ENCODE measurements around the gene MYO1E.
A peak's percentile ranks its signal among the peaks of the same experiment; 100 is the strongest.
"Not testable (repeated sequence)": the region's sequence is repeated elsewhere in the genome, so short reads cannot be mapped to it uniquely, and the experiment has no call there.

MYO1E gene

DNA sequence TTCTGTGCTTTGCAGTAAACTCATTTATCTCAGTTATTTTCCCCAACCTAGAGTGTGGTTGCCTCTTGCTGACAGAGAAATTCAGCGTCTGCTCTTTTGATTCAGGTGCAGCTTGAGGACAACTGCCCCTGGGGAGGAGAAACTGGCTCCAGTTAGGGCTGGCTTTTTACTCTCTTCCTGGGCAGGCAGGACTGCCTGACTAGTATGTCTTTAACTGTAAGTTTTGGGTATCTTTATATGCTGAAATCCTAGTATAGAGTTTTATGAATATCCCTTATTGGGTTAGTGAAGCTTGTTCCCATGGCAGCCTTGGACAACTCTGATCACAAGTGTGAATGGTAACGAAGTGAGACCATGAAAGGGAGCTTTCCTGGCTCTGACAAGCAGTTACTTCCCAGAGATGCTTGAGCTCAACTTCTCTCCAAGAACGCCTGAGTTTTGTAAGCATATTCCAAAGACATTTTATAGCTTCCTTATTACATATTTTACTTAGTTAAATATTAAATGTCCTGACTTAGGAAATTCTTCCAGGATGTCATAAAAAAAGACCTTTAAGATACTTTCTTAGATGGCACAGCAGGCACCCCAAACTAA lies 240.6 kb downstream of the MYO1E start:
- in situ Hi-C loops (cut with HindIII; ENCODE audit: low pct_unique_long_range_greater_than_20kb, low sequenced_read_pairs) = no loop called here
- TF ChIP-seq JUND (IDR thresholded peaks at IDR 0.05; ENCODE audit: low read depth) = no peak

DNA sequence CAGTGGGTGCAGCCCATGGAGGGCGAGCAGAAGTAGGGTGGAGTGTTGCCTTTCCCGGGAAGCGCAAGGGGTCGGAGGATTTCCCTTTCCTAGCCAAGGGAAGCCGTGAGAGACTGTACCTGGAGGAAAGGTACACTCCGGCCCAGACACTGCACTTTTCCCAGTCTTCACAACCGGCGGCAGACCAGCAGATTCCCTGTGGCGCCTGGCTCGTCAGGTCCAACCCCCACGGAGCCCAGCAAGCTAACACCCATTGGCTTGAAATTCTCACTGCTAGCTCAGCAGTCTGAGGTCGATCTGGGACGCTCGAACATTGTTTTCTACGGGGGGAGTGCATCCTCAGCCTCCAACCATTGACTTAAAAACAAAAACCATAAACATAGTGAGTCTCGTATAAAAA lies 241.2 kb downstream of the MYO1E start:
- no peak for DNase-seq (ENCODE audit: low read depth in 1 of 2, low spot score in 1 of 2)
- TF ChIP-seq JUND (IDR thresholded peaks at IDR 0.05; ENCODE audit: low read depth) = no peak
- in situ Hi-C loops (cut with HindIII; ENCODE audit: low pct_unique_long_range_greater_than_20kb, low sequenced_read_pairs) = no loop called here

More for the DNA sequence above, 240.6 kb downstream of the MYO1E start:
- no peak for DNase-seq (ENCODE audit: low read depth in 1 of 2, low spot score in 1 of 2)

DNA sequence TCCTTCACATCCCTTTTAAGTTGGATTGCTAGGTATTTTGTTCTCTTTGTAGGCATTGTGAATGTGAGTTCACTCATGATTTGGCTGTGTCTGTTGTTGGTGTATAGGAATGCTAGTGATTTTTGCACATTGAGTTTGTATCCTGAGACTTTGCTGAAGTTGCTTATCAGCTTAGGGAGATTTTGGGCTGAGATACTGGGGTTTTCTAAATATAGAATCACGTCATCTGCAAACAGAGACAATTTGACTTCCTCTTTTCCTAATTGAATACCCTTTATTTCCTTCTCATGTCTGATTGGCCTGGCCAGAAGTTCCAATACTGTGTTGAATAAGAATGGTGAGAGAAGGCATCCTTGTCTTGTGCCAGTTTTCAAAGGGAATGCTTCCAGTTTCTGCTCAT lies 245.4 kb downstream of the MYO1E start:
- in situ Hi-C loops (cut with HindIII; ENCODE audit: low pct_unique_long_range_greater_than_20kb, low sequenced_read_pairs); DNase-seq (ENCODE audit: low read depth in 1 of 2, low spot score in 1 of 2): not testable (repeated sequence)

DNA sequence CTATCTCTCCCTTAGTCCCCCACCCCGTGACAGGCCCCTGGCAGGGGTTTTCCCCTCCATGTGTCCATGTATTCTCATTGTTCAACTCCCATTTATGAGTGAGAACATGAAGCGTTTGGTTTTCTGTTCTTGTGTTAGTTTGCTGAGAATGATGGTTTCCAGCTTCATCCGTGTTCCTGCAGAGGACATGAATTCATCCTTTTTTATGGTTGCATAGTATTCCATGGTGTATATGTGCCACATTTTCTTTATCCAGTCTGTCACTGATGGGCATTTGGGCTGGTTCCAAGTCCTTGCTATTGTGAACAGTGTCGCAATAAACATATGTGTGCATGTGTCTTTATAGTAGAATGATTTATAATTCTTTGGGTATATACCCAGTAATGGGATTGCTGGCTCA lies 247.0 kb downstream of the MYO1E start:
- DNase-seq (ENCODE audit: low read depth in 1 of 2, low spot score in 1 of 2); in situ Hi-C loops (cut with HindIII; ENCODE audit: low pct_unique_long_range_greater_than_20kb, low sequenced_read_pairs): not testable (repeated sequence)

DNA sequence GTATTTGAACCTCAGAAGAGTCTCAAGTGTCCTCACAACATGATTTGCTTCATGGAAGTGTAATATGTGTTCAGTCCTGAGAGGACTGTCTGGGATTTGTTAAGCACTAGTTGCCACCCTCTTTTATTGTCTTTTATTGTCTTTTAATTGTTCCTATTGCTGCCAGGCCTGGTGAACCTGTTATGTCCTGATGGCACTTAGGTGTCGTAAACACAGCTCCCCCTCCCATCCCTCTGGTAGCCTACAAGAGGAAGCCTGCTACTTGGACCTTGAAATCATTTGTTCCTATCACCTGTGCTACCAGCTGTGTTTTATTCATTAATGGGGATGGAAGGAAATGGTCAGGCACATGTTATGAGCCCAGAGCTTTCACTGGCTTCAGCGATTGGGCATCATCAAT lies 248.4 kb downstream of the MYO1E start:
- in situ Hi-C loops (cut with HindIII; ENCODE audit: low pct_unique_long_range_greater_than_20kb, low sequenced_read_pairs) = no loop called here
- TF ChIP-seq JUND (IDR thresholded peaks at IDR 0.05; ENCODE audit: low read depth) = no peak
- DNase-seq (ENCODE audit: low read depth in 1 of 2, low spot score in 1 of 2) = no peak

DNA sequence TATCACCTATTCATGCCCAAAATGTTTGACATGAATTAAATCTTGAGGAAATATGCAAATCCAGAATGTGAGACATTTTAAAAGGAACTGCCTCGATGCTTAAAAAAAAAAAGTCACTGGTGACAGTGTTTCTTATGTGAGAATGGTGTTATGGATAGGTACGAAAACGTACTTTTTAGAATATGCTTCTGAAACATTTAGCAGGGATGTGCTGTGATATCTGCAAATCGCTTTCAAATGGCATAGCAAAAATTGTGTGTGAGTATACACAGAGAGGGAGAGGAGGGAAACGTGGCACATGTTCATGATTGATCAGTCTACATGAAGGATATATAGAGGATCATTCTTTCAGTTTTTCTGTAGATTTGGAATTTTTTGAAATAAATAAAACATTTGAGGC lies 251.7 kb downstream of the MYO1E start:
- no peak for TF ChIP-seq JUND (IDR thresholded peaks at IDR 0.05; ENCODE audit: low read depth)
- in situ Hi-C loops (cut with HindIII; ENCODE audit: low pct_unique_long_range_greater_than_20kb, low sequenced_read_pairs) = no loop called here

DNA sequence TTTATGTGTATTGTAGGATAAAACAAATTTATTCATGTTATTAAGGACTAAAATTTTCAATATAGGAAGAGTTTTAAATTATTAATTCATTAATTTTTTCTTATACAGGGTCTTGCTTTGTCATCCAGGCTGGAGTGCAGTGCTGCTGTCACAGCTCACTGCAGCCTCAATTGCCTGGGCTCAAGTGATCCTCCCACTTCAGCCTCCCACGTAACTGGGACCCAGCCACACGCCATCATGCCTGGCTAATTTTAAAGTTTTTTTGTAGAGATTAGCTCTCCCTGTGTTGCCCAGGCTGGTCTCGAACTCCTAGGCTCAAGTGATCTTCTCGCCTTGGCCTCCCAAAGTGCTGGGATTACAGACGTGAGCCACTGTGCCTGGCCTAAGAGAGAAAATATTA lies 253.0 kb downstream of the MYO1E start:
- in situ Hi-C loops (cut with HindIII; ENCODE audit: low pct_unique_long_range_greater_than_20kb, low sequenced_read_pairs) = no loop called here
- no peak for DNase-seq (ENCODE audit: low read depth in 1 of 2, low spot score in 1 of 2)
- TF ChIP-seq JUND (IDR thresholded peaks at IDR 0.05; ENCODE audit: low read depth) = no peak

More for the DNA sequence above, 251.7 kb downstream of the MYO1E start:
- DNase-seq (ENCODE audit: low read depth in 1 of 2, low spot score in 1 of 2) = no peak

DNA sequence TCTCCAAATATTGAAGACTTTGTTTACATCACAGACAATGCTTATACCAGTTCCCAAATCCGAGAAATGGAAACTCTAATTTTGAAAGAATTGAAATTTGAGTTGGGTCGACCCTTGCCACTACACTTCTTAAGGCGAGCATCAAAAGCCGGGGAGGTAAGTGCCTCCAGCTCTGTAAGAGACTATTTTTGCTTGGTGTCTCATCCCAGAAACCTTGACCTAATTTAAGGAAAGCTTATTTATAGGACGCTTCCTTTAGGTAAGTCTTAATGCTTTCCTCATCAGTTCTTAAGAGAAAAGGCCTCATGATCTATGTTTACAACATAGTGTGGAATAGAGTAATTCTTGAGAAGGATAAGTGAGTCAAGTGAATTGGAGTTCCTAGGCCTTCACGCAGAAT lies 255.9 kb downstream of the MYO1E start:
- no peak for TF ChIP-seq JUND (IDR thresholded peaks at IDR 0.05; ENCODE audit: low read depth)
- in situ Hi-C loops (cut with HindIII; ENCODE audit: low pct_unique_long_range_greater_than_20kb, low sequenced_read_pairs) = no loop called here
- DNase-seq (ENCODE audit: low read depth in 1 of 2, low spot score in 1 of 2) = no peak

DNA sequence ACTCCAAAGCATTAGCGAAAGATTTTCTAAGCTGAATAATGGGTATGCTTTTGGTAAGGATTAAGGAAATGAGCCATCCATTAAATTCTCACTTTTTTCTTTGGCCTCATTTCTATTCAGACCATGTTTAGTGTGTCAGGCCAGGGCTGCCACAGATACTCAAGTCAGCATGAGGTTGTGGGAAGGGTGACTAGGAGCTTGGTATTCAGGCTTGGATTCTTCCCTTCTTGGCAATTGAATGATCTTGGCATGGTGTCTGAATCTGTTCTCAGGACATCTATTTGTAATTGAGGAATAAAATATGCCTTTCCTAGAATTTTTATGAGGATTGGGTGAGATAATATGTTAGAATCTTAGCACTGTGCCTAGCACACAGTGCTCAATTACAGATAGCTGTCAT lies 256.5 kb downstream of the MYO1E start:
- in situ Hi-C loops (cut with HindIII; ENCODE audit: low pct_unique_long_range_greater_than_20kb, low sequenced_read_pairs) = no loop called here
- no peak for TF ChIP-seq JUND (IDR thresholded peaks at IDR 0.05; ENCODE audit: low read depth)
- no peak for DNase-seq (ENCODE audit: low read depth in 1 of 2, low spot score in 1 of 2)

DNA sequence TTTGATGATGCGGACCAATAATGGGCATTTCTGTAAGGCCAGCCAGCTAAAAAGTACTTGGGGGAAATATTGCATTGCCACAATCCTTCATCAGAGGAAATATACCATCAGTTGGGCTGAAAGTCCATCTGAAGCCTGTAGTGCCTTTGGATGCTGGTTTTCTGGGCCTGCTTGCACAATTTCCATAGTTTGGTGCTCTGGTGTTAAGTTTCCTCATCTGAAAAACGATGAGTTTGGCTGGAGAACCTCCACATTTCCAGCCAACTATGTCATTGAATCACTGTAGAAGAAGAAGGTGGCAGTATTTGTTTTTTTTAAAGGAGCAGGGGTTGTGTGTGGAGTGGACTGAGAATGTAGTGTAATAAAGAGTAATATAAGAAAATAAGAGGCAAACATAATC lies 257.6 kb downstream of the MYO1E start:
- in situ Hi-C loops (cut with HindIII; ENCODE audit: low pct_unique_long_range_greater_than_20kb, low sequenced_read_pairs) = no loop called here
- no peak for TF ChIP-seq JUND (IDR thresholded peaks at IDR 0.05; ENCODE audit: low read depth)

DNA sequence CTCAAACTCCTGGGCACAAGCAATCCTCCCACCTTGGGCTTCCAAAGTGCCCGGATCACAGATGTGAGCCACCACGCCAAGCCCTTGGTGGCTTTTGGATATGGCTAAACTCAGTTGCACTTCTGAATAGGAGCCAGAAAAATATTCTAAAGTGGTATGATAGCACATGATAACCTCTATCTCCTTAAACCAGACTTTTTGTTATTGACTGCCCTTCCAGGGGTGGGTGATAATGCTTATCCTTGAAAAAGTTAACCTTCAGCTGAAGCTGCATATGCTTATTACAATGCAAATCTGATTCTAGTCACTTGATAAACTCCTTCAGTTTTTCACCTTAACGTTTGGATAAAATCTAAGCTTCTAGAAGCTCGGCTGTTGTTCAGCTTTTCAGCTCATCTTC lies 261.4 kb downstream of the MYO1E start:
- no peak for TF ChIP-seq JUND (IDR thresholded peaks at IDR 0.05; ENCODE audit: low read depth)
- no peak for DNase-seq (ENCODE audit: low read depth in 1 of 2, low spot score in 1 of 2)
- in situ Hi-C loops (cut with HindIII; ENCODE audit: low pct_unique_long_range_greater_than_20kb, low sequenced_read_pairs) = no loop called here

More for the DNA sequence above, 257.6 kb downstream of the MYO1E start:
- DNase-seq (ENCODE audit: low read depth in 1 of 2, low spot score in 1 of 2) = no peak

DNA sequence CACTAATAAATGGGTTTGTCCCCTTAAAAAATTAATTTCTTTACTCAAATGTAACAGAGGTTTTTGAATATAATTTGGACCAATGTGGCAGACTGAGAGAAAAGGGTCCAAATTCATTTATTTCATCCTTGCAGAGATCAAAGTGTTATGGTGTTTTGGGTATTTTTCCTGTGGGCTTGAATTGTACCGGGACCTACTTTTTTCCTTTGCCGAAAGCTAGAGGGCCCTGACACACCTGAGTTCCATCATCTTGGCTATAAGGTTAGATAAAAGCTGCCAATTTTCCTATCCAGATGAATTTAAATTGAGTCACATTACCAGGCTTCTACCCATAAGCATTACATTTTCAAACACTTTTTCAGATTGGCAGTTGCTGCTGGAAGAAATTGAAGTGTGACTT lies 266.8 kb downstream of the MYO1E start:
- no peak for TF ChIP-seq JUND (IDR thresholded peaks at IDR 0.05; ENCODE audit: low read depth)
- DNase-seq (ENCODE audit: low read depth in 1 of 2, low spot score in 1 of 2) = peak; percentile 21 to 29
- in situ Hi-C loops (cut with HindIII; ENCODE audit: low pct_unique_long_range_greater_than_20kb, low sequenced_read_pairs) = no loop called here

DNA sequence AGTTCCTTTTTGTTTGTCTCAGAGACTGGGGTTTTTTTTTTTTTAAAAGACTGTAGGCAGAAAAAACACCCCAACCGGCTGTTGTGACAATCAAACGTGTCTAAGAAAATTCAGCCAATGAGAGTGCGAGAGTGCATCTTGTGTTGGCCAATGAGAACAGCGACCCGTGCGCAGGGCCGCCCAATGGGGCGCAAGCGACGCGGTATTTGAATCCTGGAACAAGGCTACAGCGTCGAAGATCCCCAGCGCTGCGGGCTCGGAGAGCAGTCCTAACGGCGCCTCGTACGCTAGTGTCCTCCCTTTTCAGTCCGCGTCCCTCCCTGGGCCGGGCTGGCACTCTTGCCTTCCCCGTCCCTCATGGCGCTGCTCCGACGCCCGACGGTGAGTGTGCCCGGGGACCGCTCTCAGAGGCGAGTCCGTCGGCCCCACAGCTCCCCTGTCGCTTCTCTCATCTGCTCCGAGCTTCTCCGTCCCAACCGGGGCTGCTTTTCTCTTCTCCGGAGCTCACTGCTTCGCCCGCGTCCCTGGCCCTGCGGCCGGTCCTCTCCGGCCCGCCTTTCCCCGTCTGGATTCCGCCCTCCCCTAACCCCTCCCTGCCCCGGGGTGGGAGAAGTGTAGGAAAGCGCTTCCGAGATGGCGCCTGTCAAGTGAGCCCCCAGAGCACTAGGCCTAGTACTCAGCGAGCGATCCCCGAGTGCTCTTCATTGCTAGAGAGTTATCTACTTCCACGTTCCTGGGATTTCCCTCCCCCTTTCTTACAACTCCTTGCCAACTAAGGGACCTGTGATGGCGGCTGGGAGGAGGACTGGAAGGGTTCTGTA lies 267.5 kb downstream of the MYO1E start, which contains the start of gene CCNB2:
Gene CCNB2, plus strand, starts transcription at position 235 of the 821 bp plus-strand sequence. Its CDS starts 123 bp downstream, at position 358.
- in situ Hi-C loops (cut with HindIII; ENCODE audit: low pct_unique_long_range_greater_than_20kb, low sequenced_read_pairs) = no loop called here
- TF ChIP-seq JUND (IDR thresholded peaks at IDR 0.05; ENCODE audit: low read depth) = no peak
- peak; percentile 95 to 96 for DNase-seq (ENCODE audit: low read depth in 1 of 2, low spot score in 1 of 2)

DNA sequence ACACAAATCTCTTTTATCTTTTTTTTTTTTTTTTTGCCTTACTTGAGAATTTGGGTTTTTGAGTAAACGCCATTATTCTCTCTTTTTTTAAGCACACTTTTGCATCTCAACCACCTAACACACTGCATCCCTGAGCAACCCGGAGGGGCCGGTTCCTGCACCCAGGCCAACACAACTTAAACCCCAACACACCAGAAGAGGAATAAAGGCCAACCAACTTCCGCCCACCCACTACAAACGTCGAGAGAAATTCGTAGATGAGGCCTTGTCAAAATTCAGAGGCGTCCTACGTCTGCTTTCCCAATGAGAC lies 268.1 kb downstream of the MYO1E start:
- no peak for TF ChIP-seq JUND (IDR thresholded peaks at IDR 0.05; ENCODE audit: low read depth)
- in situ Hi-C loops (cut with HindIII; ENCODE audit: low pct_unique_long_range_greater_than_20kb, low sequenced_read_pairs) = no loop called here

More for the DNA sequence above, 268.1 kb downstream of the MYO1E start:
- no peak for DNase-seq (ENCODE audit: low read depth in 1 of 2, low spot score in 1 of 2)
